GM12878 (cell line): ENCODE measurements around the gene UFD1. TPM values are rescaled to one million over a fixed set of nuclear protein-coding genes. Genes with fewer than 3 reads are reported as not detected.

Source experiments
- ATAC-seq: fragments of 200-7000 bp; cut with Tn5 transposase; 3 replicates; pipeline ENCODE4 v1.9.1; 2020; ENCODE audit warnings: mild to moderate bottlenecking, moderate library complexity
- BruUV-seq: library from RNA; stranded (reverse); fragments of 400-500 nt; replicated peaks from 2 replicates; lab custom pipeline; 2021; lab: Mats Ljungman, UMichigan
- CTCF ChIA-PET: fragments of 300-600 bp; sonication (Branson Sonifier 250); formaldehyde crosslinking; extraction: SDS; loops from one replicate; lab custom pipeline; 2021; ENCODE audit warnings: inconsistent platforms; lab: Yijun Ruan, JAX
- POLR2A ChIA-PET: fragments of 350-600 bp; formaldehyde crosslinking; extraction: SDS; loops from one replicate; lab custom pipeline; 2021; ENCODE audit warnings: inconsistent platforms; lab: Charles Lee
- RAD21 ChIA-PET: fragments of 300-600 bp; sonication (Branson Sonifier 250); formaldehyde crosslinking; loops from one replicate; lab custom pipeline; 2023; ENCODE audit warnings: antibody characterized with exemption; ENCODE audit not compliant: unreplicated experiment; lab: Charles Lee
- SMC1A ChIA-PET: fragments of 300-600 bp; sonication (Branson Sonifier 250); formaldehyde crosslinking; loops from one replicate; lab custom pipeline; 2023; ENCODE audit not compliant: unreplicated experiment, uncharacterized antibody; lab: Charles Lee
- DNase-seq: peaks from one replicate; pipeline ENCODE4 v3.0.0-alpha.2; 2011; ENCODE audit warnings: low read depth, low spot score
- FAIRE-seq: peaks from 3 replicates; lab custom pipeline; 2011; peaks lifted over from hg19 to GRCh38; lab: Jason Lieb, UNC
- H2AFZ ChIP-seq: 2 replicates; pipeline ENCODE4 v1.6.0; 2011; ENCODE audit warnings: low read depth, low read length, control low read depth; ENCODE audit not compliant: control insufficient read depth
- H3K27ac ChIP-seq: 2 replicates; pipeline ENCODE4 v1.5.1; 2011; ENCODE audit warnings: control low read depth; ENCODE audit not compliant: control insufficient read depth, insufficient read depth
- H3K27me3 ChIP-seq, 2 experiments: replicated peaks in 1 of 2; 2 replicates each; pipeline versions ENCODE4 v1.6.0 to v1.6.1; 2011; ENCODE audit warnings: low read length in 1 of 2; ENCODE audit not compliant: control insufficient read depth in 2 of 2, insufficient read depth in 2 of 2
- H3K36me3 ChIP-seq, 2 experiments: 2 replicates each; pipeline ENCODE4 v1.5.1; 2011; ENCODE audit warnings: low read length in 1 of 2; ENCODE audit not compliant: control insufficient read depth in 2 of 2, insufficient read depth in 2 of 2
- H3K4me1 ChIP-seq: 2 replicates; pipeline ENCODE4 v1.6.1; 2011; ENCODE audit warnings: mild to moderate bottlenecking, low read length, moderate library complexity, mixed read lengths; ENCODE audit not compliant: control insufficient read depth, insufficient read depth
- H3K4me2 ChIP-seq: 2 replicates; pipeline ENCODE4 v1.6.0; 2011; ENCODE audit warnings: control low read depth; ENCODE audit not compliant: control insufficient read depth, insufficient read depth
- H3K4me3 ChIP-seq: fragments of 200-600 bp; sonication (generic); 2 replicates; pipeline ENCODE4 v1.5.1; 2016
- H3K79me2 ChIP-seq: 2 replicates; pipeline ENCODE4 v1.6.0; 2011; ENCODE audit warnings: low read length; ENCODE audit not compliant: control insufficient read depth, insufficient read depth
- H3K9ac ChIP-seq: 2 replicates; pipeline ENCODE4 v1.8.0; 2011; ENCODE audit warnings: low read length, control low read depth, mixed read lengths; ENCODE audit not compliant: control insufficient read depth, insufficient read depth
- H3K9me3 ChIP-seq: replicated peaks from 3 replicates; pipeline ENCODE4 v1.5.1; 2011; ENCODE audit warnings: mild to moderate bottlenecking, low read length; ENCODE audit not compliant: control insufficient read depth, insufficient read depth
- H4K20me1 ChIP-seq: 2 replicates; pipeline ENCODE4 v1.6.0; 2011; ENCODE audit not compliant: control insufficient read depth, insufficient read depth
- ASH2L ChIP-seq: fragments of 300-600, 200-600 bp; sonication (generic); IDR thresholded peaks from 2 replicates; pipeline ENCODE4 v1.6.1; 2017; ENCODE audit warnings: low read depth, mild to moderate bottlenecking, borderline replicate concordance
- CEBPB ChIP-seq, 2 experiments: fragments of 150-350 bp in 1 of 2; IDR thresholded peaks; 2 replicates each; pipeline ENCODE4 v1.6.1; 2012 to 2014; ENCODE audit warnings: low read depth in 2 of 2, low read length in 2 of 2, borderline replicate concordance in 1 of 2, inconsistent platforms in 1 of 2
- CHD1 ChIP-seq: IDR thresholded peaks from 2 replicates; pipeline ENCODE4 v1.6.1; 2012; ENCODE audit warnings: low read depth, low read length, improper control_type of control experiment
- EED ChIP-seq: sonication (generic); IDR thresholded peaks from 2 replicates; pipeline ENCODE4 v1.6.1; 2016; ENCODE audit warnings: antibody characterized with exemption, low read depth
- JUND ChIP-seq: IDR thresholded peaks from 2 replicates; pipeline ENCODE4 v1.6.1; 2012; ENCODE audit warnings: low read depth, mild to moderate bottlenecking, low read length, improper control_type of control experiment, moderate library complexity
- PAX8 ChIP-seq: fragments of 450-650 bp; IDR thresholded peaks from 2 replicates; pipeline ENCODE4 v1.6.1; 2017; ENCODE audit warnings: mild to moderate bottlenecking, moderate library complexity
- RUNX3 ChIP-seq: IDR thresholded peaks from 2 replicates; pipeline ENCODE4 v1.6.1; 2012; ENCODE audit warnings: low read length, inconsistent platforms
- TCF3 ChIP-seq: IDR thresholded peaks from 2 replicates; pipeline ENCODE4 v1.6.1; 2012; ENCODE audit warnings: low read depth, mild to moderate bottlenecking, low read length, borderline replicate concordance; ENCODE audit not compliant: insufficient read depth
- ZNF207 ChIP-seq: fragments of 450-650 bp; IDR thresholded peaks from 2 replicates; pipeline ENCODE4 v1.6.1; 2014; ENCODE audit warnings: antibody characterized with exemption, mild to moderate bottlenecking, borderline replicate concordance
- WGBS: methylation state at CpG from one replicate; pipeline ENCODE4 v1.1.6; 2016; ENCODE audit warnings: low lambda C conversion rate; ENCODE audit not compliant: insufficient replicate concordance, insufficient coverage; ENCODE audit errors: missing lambda C conversion rate; 5-methylcytosine and 5-hydroxymethylcytosine counted together
- in situ Hi-C: fragments of 300-500 bp; cut with MboI; formaldehyde crosslinking; loops from 9 replicates; pipeline ENCODE4 v1.14.3; 2018; ENCODE audit warnings: mixed read lengths
- intact Hi-C: fragments of 100-400 bp; cut with micrococcal nuclease; formaldehyde crosslinking; loops from one replicate; pipeline ENCODE4 v1.14.2; 2022; ENCODE audit not compliant: unreplicated experiment
- polyA plus RNA-seq, 11 experiments: library from polyadenylated mRNA; depleted of rRNA in 4 of 11; unstranded in 6 of 11; stranded (reverse) in 5 of 11; fragments of >200 nt; fragmentation: Nextera tagmentation in 4 of 11; fragmentation: Illumina TruSeq in 1 of 11; extraction: Ambion mirVana in 4 of 11; extraction: Trizol in 1 of 11; gene quantifications; 1 replicate in 1 of 11; 2 replicates in 10 of 11; pipeline versions ENCODE4 v1.2.1 to v1.2.3, GENCODE V29; 2011 to 2016; ENCODE audit warnings: inconsistent platforms in 2 of 11, missing spikeins in 2 of 11, low read depth in 1 of 11
- total RNA-seq, 4 experiments: library from RNA; depleted of rRNA in 3 of 4; stranded (reverse); fragments of >200 nt in 3 of 4; fragmentation: Illumina TruSeq in 1 of 4; extraction: Trizol in 1 of 4; gene quantifications; 2 replicates each; pipeline versions ENCODE4 v1.2.1 to v1.2.3, GENCODE V29; 2013 to 2021
- TF ChIP-seq, protein P1 (sequence below): IDR thresholded peaks from 2 replicates; pipeline ENCODE4 v1.6.1; 2011; ENCODE audit warnings: low read depth, mild to moderate bottlenecking, low read length, moderate library complexity, borderline replicate concordance; ENCODE audit errors: extremely low read depth
- TF ChIP-seq, protein P2 (sequence below): IDR thresholded peaks from 2 replicates; pipeline ENCODE4 v1.6.1; 2011; ENCODE audit warnings: mild to moderate bottlenecking, low read depth, low read length, moderate library complexity; ENCODE audit not compliant: insufficient replicate concordance

UFD1 gene
- total and polyA plus RNA-seq, 10 of the 15 experiments (the other 5 are each of a cell fraction or from before 2014, with no cell fraction given), result 67.2 to 143 (median 117) TPM

DNA sequence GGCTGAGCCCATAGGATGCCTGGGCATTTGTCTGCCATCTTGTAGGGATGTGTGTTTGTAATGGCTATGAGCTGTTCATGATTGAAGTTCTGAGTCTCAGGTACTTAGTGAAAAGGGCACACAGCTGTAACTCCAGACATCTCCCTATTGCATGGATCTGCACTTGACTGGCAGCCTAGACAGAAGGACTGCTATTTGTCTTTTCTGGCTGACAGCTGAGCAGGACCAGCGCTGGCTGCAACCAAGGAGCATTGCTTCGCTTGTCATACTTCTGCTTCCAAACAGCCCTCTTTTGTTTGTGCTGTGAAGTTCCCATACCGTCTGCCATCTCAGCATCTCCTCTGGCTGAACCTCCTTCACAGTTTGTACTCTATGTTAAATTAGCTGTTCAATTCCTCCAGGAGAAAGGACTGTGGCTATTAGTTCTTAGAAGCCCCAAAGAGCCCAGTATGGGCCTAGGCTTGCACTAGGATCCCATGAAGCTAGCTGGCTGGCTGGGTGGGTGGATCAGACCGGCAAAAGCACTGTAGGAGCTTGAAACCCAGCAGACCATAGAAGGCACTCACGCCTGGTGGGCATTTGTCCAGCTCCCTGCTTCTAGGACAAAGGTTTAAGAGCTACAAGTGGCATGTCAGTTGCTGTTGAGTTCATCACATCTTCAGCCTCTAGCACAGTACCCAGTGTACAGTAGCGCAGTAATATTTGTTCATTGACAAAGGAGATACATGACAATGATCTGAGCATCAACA lies 67.9 kb downstream of the UFD1 start:
- intact Hi-C loops, result no loop called here
- no peak overlapping the region for H3K4me3 ChIP-seq
- 95% methylated on average over 6 of the region's 6 CpGs for WGBS
- H3K9me3 ChIP-seq, result no peaks in the 10 kb centered on the region
- H3K79me2 ChIP-seq, result peaks cover 26% of the 10 kb centered on the region
- FAIRE-seq (no peak), ATAC-seq (no peak), DNase-seq (no peak)
- CTCF ChIA-PET, result no interaction called here
- H3K4me2 ChIP-seq, result no peak overlapping the region
- H3K27me3 ChIP-seq, result no peaks in the 10 kb centered on the region
- H4K20me1 ChIP-seq, result no peaks in the 10 kb centered on the region
- H3K4me1 ChIP-seq, result no peaks in the 10 kb centered on the region; the same call in 1 of the 2 replicates
- POLR2A ChIA-PET, result no interaction called here
- no TSS peak for BruUV-seq
- H3K36me3 ChIP-seq, result peaks cover 16 to 28% of the 10 kb centered on the region in 2 experiments; a peak in 3 of 4 replicates
- H3K27ac ChIP-seq, result no peak overlapping the region
- RAD21 ChIA-PET, result no interaction called here
- TF ChIP-seq JUND (no peak), CHD1 (no peak), TCF3 (no peak), CEBPB (IDR thresholded peaks at IDR 0.05; ENCODE audit: borderline replicate concordance in 1 of 2, low read depth in 2 of 2, low read length in 2 of 2) (no peak), EED (no peak), ZNF207 (no peak), PAX8 (no peak), RUNX3 (no peak), ASH2L (no peak)
- TF ChIP-seq, protein P1, sequence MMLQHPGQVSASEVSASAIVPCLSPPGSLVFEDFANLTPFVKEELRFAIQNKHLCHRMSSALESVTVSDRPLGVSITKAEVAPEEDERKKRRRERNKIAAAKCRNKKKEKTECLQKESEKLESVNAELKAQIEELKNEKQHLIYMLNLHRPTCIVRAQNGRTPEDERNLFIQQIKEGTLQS, result no peak
- TF ChIP-seq, protein P2, sequence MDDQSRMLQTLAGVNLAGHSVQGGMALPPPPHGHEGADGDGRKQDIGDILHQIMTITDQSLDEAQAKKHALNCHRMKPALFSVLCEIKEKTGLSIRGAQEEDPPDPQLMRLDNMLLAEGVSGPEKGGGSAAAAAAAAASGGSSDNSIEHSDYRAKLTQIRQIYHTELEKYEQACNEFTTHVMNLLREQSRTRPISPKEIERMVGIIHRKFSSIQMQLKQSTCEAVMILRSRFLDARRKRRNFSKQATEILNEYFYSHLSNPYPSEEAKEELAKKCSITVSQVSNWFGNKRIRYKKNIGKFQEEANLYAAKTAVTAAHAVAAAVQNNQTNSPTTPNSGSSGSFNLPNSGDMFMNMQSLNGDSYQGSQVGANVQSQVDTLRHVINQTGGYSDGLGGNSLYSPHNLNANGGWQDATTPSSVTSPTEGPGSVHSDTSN, result no peak
- SMC1A ChIA-PET, result no interaction called here
- in situ Hi-C loops, result no loop called here
- no peak overlapping the region for H2AFZ ChIP-seq
- no peak overlapping the region for H3K9ac ChIP-seq
